Esophagus mucosa (tissue), 1 donor: ENCODE data around the gene IQCC. TPM values are rescaled to one million over a fixed set of nuclear protein-coding genes. Genes with fewer than 3 reads are reported as not detected.

Experiments
- ATAC-seq: fragments of 200-7000 bp; cut with Tn5 transposase; one replicate; pipeline ENCODE4 v1.9.1; 2020
- total RNA-seq: library from RNA; stranded (reverse); gene quantifications from one replicate; pipeline ENCODE4 v1.2.4, GENCODE V29; 2023
- donor health status: DM: yes; HTN: yes; CAD: no.

IQCC gene
- total RNA-seq, 1 donor from 2014 or later: 1.3 TPM

DNA sequence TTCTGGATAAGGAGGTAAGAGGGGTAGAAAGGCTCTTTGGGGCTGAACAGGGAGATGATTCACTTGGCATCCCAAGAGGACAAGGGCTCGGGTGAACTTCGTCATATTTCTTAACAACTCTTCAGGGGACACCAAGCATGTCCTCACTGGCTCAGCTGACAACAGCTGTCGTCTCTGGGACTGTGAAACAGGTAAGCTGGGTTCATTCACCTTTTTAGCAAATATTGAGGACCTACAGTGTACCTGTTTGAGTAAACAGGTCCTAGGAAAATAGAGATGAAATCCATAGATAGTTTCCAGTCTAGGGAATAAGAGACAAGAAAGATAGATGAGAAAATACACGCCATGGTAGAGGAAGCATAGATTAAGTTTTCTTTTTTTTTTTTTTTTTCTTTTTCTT lies 18.8 kb downstream of the IQCC start:
- ATAC-seq: no peak

DNA sequence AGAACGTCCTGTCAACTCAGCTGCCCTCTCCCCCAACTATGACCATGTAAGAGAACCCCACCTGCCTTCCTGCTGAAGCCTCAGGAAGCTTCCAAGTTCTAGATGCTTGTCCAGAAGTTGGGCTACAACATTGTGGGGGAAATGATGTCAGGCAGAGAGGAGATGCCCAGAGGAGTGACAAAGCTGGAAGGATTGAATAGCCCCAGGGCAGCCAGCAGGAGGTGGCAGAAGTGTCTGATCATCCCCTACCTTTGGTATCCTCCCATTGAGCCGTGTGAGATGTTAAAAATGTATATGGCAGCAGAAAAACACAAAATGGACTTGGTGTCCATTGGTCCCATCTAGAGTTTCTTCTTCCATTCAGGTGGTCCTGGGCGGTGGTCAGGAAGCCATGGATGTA lies 23.3 kb downstream of the IQCC start:
- ATAC-seq: no peak

DNA sequence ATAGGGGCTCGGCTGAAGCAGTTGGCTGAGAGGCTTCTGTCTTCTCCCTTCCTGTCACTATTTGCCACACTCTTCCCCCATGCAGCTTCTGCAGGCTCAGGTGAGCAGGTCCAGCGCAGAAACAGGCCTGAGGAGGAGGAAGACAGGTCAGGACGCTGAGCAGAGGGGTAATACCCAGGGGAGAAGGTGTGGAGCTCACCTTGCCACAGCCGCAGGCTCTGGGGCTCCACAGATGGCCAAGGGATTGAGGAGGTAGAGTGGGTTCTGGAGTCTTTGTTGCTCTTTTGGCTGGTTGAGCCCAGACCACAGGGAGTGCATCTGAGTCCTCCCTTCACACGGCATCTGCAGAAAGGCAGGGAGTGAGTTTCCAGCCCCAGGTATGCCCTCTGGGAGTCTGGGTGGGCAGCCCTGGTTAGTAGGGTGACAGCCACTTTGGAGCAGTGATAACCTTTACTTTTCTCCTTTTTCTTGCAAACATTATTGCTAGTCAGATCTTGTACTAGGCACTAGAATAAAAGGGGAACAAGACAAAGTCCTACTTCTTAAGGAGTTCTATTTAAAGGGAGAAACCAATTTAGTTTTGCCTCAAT lies 26.5 kb downstream of the IQCC start:
- ATAC-seq: no peak

DNA sequence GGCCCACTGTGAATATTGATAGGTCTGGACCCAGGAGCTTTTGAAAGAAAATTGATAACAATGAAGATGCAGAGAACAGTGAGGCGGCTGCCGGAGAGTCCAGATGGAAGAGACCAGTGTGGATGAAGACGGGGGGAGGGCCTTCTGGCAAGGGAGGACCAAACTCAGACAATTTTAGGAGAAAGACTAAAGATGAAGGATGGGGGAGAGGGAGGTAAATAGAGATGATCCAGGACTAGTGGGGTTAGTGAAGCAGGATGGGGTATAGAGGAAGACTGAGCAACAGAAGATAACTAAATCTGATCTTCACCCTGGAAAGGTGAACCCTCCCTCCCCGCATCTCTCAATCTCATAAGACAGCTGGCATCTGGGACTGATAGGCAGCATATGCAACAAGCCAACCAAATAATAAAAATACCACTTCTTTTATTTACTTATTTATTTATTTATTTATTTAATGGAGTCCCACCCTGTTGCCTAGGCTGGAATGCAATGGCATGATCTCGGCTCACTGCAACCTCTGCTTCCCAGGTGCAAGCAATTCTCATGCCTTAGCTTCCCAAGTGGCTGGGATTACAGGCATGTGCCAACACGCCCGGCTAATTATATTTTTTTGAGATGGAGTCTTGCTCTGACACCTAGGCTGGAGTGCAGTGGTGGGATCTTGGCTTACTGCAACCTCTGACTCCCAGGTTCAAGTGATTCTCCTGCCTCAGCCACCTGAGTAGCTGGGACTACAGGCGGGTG lies 27.3 kb downstream of the IQCC start:
- ATAC-seq: no peak

DNA sequence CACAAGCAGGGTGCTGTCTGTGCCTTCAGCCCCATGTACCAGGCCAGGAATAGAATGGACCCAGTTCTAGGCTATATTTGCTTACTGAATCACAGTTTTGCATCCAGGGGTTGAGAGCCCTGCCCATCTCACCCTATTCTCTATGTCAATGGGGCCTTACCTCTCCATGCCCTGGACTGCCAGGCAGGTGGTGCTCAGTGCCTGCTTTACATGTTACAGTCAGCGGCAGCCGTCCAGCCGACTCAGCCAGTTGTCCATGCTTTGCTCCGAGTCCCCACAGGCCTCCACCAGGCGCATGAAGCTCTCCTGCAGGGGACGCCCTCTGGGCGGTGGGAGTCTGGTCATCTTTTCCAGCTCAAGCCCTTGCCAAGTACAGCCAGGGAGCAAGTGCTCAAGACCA lies 29.3 kb downstream of the IQCC start:
- ATAC-seq: no peak

DNA sequence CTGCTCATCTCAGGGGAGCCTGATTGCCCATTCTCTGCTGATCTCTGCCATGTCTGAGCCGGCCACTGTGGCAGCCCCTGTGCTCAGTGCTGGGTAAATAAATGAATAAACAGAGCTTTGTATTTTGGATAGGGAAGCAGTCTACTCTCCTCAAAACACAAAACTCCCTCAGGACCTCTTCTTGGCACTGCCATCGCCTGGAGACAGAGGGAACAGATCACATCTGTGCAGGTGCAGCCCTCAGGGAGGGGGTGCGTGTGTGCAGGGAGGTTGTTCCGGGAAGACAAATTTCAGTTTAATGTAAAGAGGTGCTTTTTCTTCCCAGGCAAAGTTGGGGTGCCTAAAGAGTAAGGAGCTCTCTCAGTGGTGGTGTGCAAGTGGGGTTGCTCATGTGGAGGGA lies 33.9 kb downstream of the IQCC start:
- no peak for ATAC-seq

- ATAC-seq: peak; percentile 5
These were observed 34.3 kb downstream of the IQCC start for GRCh38 chr1:32239790-32240139.

DNA sequence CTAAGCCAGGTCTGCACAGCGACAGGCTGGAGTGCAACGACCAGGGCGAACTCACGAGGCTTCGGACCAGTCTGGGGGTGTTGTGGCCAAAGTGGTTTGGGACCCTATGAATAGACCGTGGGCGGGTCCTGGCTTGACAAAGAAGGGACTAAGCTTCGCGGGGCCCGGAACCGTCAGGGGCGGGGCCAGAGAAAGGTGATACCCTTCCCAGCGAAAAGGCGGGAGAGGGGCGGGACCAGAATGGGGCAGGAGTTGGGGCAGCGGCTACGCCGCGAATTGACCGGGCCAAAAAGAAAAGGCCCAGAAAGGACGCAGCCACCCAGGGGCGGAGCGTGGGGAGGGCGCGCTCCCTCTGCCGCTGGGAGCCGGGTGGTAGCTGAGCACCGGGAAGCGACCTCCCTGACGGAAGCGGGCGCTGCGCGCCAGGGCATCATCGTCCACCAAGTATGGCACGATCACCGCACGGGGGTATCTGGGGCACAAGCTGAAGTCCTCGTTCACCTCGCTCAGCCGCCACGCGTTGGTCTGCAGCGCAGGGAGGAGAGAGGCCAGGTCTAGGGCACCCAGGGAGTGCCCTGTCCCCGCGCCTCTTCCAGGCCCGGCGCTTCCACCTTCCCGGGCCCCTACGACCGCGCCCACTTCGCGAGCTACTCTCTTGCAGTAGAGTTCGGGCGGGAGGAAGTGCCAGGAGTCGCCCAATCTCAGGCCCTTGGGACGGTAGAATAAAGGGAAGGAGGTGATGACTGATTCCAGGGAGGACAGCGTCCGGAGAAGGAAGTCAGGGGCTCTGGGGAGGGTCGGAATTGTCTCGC lies 34.9 kb downstream of the IQCC start:
- peak; percentile 59 for ATAC-seq

GRCh38 chr1:32241001-32241763 lies 35.7 kb downstream of the IQCC start:
- peak; percentile 53 for ATAC-seq

DNA sequence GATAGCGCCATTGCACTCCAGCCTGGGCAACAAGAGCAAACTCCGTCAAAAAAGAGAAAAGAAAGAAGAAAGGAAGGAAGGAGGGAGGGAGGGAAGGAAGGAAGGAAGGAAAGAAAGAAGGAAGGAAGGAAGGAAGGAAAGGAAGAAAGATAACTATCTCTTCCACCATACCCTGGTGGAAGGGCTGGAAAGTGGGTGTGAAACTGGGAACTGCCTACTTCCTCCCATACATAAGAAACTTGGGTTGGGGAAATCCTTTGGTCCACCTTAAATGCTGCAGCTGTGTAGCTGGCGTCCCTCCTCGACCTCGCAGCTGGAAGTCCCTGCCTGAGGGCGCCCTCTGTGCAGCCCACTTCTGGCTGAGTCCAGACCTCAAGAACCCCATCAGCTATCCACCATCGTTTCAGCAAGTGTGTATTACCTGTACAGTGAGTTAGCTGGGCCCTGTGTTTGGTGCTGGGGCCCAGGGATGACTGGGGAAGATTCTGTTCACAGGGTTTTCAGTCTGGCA lies 36.9 kb downstream of the IQCC start:
- no peak for ATAC-seq

DNA sequence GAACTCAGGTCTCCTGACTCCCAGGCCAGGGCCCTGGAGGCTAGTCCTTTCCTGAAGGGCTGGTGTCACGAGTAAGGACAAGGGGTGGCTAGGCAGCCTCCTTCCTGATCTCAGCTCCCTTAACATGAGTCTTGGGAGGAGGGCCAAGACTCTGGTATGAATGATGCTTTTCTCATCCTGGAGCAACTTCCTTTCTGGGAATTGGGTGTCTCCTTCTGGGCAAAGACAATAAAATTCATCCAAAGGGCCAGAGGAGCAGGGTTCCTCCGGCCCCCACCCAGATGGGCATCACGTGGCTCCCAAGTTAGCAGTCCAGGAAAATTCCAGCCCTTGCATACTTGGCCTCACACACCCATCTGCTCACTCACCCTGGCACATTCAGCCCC lies 41.4 kb downstream of the IQCC start, which contains the start of gene FAM167B:
TSS of gene FAM167B (plus strand) at position 335 of the 386 bp plus-strand sequence. CDS start 200 bp downstream, outside the sequence.
- peak; percentile 23 for ATAC-seq

- ATAC-seq: no peak
These were observed 42.0 kb downstream of the IQCC start for GRCh38 chr1:32247452-32247851.

DNA sequence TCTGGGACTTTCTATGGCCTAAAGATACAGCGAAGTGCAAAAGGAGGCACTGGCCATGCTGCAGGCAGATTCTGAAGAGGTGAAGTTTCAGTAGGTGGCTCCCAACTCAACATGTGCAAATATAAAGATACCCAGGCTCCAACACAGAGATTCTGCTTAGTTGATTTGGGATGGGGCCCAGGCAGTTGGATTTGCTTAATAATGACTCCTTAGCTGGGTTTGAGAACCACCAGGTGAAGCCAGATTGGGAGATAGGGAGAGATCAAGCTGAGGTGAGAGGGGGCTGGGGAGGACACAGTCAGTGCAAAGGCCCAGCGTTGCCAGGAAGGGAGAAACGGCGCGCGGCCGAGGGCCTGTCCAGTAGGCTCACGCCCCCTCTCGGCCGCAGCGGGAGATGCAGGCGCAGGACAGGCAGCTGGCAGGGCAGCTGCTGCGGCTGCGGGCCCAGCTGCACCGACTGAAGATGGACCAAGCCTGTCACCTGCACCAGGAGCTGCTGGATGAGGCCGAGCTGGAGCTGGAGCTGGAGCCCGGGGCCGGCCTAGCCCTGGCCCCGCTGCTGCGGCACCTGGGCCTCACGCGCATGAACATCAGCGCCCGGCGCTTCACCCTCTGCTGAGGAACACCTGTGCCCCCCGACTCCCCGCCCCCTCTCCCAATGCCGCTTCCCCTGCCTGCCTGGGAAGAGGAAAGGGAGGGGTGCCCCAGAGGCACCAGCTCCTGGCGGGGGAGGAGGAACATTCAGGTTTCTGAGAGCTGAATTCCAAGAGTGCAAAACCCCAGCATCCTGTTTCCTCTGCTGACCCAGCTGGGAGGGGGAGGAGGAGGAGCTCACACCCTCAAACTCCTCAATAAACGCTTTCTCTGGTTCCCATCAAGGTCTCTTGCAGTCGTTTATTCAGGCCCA lies 42.8 kb downstream of the IQCC start:
- peak; percentile 61 for ATAC-seq

DNA sequence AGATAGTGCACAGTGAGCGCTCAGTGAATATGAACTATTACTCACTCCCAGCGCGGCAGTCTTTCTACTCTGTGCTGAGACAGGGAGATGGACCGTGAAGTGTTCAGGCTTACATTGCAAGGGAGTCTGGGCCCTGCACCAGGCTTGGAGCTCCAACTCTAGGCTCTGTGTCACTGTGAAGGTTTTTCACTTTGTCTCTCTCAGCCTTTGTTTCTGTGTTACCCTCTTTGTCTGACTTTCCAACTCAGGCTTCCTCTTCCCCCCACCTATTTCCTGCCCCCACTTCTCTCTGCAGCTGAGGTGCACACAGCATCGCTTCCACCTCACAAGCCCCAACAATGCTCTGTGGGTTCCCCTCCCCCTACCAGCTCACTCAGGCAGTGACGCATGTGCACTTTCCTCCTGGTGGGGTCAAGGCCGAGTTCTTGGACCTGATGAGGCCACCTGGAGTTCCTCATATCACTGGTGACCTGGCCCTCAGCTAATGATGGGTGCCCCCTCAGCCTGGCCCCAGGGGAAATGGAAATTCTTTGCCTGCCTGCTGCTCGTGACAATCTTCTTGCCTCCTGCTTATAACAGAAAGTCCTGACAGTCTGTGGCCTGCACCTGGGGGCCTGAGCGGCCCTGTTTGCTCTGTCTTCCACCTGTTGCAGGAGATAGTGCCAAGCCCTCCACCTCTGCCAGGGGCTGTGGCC lies 44.5 kb downstream of the IQCC start:
- peak; percentile 72 for ATAC-seq

- ATAC-seq: peak; percentile 35
These were observed 45.6 kb downstream of the IQCC start, which contains the start of gene LCK for GRCh38 chr1:32250893-32251716. Gene LCK (plus strand): TSS chr1:32251265. CDS start chr1:32274330, 23,065 bp downstream.

DNA sequence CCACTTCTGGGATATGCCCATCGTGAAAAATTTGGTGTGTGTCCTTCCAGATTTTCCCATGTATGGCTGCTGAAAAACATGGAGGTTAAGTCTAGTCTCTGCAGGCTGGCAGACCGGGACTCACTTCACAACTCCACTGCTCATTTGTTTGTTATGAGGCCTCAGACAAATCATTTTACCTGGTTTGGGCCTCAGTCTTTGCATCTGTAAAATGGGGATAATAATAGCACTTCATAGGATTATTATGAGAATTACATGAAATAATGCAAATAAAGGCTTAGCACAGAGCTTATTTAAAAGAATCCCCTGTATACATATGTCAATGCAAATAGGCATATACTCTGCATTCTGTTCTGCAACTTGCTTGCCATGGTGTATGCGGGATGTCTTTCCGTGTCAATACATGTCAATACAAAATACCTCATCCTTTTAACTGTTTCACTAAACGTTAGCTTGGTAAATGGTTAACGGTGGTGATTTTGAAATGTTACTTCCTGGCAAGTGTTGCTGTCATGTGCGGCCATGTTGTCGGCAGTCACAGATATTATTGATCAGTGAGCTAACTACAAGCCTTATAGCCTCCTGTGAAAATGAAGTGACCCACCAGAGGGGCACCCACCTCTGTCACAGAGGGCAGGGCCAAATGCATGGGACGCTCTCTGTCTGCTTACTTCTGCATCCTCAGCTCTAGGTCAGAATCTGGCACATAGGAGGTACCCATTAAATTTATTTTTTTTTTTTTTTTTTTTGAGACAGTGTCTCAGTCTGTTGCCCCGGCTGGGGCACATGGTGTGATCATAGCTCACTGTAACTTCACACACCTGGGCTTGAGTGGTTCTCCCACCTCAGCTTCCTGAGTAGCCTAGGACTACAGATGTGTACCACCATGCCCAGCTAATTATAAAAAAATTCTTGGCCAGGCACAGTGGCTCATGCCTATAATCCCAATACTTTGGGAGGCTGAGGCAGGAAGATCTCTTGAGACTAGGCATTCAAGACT lies 49.9 kb downstream of the IQCC start:
- no peak for ATAC-seq

DNA sequence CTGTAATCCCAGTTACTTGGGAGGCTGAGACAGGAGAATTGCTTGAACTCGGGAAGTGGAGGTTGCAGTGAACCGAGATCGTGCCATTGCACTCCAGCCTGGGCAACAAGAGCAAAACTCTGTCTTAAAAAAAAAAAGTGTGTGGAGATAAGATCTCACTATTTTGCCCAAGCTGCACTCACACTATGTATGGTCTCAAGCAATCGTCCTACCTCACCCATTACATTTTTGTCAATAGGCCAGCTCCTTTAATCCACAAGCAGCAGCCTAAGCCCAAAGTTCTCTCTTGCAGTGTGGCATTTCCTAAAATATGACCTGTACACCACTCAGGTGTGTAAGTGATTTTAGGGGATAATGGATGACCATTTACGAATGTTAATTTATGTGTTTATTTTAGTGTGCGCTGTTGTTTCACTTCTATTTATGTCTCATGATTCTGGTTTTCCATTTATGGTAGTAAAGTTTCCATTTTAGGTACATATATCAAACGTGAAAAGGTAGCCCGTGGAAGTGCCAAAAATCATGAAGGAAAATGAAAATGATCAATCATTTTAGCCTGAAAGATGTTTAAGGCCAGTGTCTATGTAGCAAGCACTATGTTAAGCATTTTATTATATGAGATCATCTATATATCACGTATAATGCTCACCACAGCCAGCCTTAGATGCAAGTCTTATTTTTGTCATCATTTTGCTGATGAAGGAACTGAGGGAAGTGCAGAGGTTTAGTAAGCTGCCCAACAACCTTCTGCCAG lies 51.2 kb downstream of the IQCC start:
- no peak for ATAC-seq

- no peak for ATAC-seq
These were observed 51.7 kb downstream of the IQCC start for GRCh38 chr1:32257227-32257508.
